ENCODE measurements around the gene GNG14.

Gene GNG14

GRCh38 chr19:12727745-12728433 is 40.1 kb downstream of the GNG14 start:
- no peak overlapping the region for H2BK12ac ChIP-seq (ENCODE audit: low read length in 2 of 2)

GRCh38 chr19:12730064-12730463 is 42.3 kb downstream of the GNG14 start:
- no peak overlapping the region for H3K4me2 ChIP-seq (ENCODE audit: low read length, poor library complexity, severe bottlenecking)
- no peaks in the 10 kb centered on the region for H3K9me3 ChIP-seq (ENCODE audit: control insufficient read depth, low read length)
- WGBS = 94% methylated on average over 3 of the region's 3 CpGs
- H2BK120ac ChIP-seq (ENCODE audit: low read depth, low read length) = no peak overlapping the region
- no peak overlapping the region for H2BK5ac ChIP-seq (ENCODE audit: low read depth, low read length, poor library complexity, severe bottlenecking)
- no peak overlapping the region for H3K27ac ChIP-seq (ENCODE audit: low read length, poor library complexity, severe bottlenecking)
- H3K36me3 ChIP-seq (ENCODE audit: control insufficient read depth in 1 of 2, insufficient read depth in 2 of 2, low read depth in 1 of 2, low read length in 2 of 2) = peaks cover 46 to 50% of the 10 kb centered on the region in 2 experiments
- no peak overlapping the region for H3K9ac ChIP-seq (ENCODE audit: low read length)
- H3K4me1 ChIP-seq (ENCODE audit: control insufficient read depth, insufficient read depth, low read depth, low read length) = peaks cover 15% of the 10 kb centered on the region
- peaks cover 18% of the 10 kb centered on the region for H3K79me1 ChIP-seq (replicated peaks; ENCODE audit: low read length, poor library complexity, severe bottlenecking)
- H2BK15ac ChIP-seq (ENCODE audit: low read depth, poor library complexity, severe bottlenecking) = no peak overlapping the region
- H2AFZ ChIP-seq (ENCODE audit: low read depth, low read length) = no peak overlapping the region
- H3K27me3 ChIP-seq (ENCODE audit: control insufficient read depth in 1 of 2, insufficient read depth in 1 of 2, low read length in 2 of 2) = no peaks in the 10 kb centered on the region
- no peak overlapping the region for H4K8ac ChIP-seq (ENCODE audit: low read length)
- no peak overlapping the region for H2AK5ac ChIP-seq (ENCODE audit: low read length, severe bottlenecking)
- no peak overlapping the region for H3K4ac ChIP-seq (ENCODE audit: low read depth in 1 of 2, low read length in 2 of 2)
- H3K18ac ChIP-seq (ENCODE audit: low read depth in 1 of 2, low read length in 2 of 2) = no peak overlapping the region
- H2BK12ac ChIP-seq (ENCODE audit: low read length in 2 of 2) = no peak overlapping the region
- no peak for DNase-seq
- H3K4me3 ChIP-seq (ENCODE audit: insufficient read depth in 1 of 2, low read depth in 1 of 2, low read length in 2 of 2) = no peak overlapping the region
- H3K23ac ChIP-seq (ENCODE audit: low read length in 2 of 2) = no peak overlapping the region
- H3K14ac ChIP-seq (ENCODE audit: low read length in 2 of 2) = no peak overlapping the region
- H4K91ac ChIP-seq (ENCODE audit: low read length) = no peak overlapping the region

More at GRCh38 chr19:12727745-12728433, 40.1 kb downstream of the GNG14 start:
- no peak overlapping the region for H2AFZ ChIP-seq (ENCODE audit: low read depth, low read length)
- H3K23ac ChIP-seq (ENCODE audit: low read length in 2 of 2) = no peak overlapping the region
- no peak overlapping the region for H4K91ac ChIP-seq (ENCODE audit: low read length)
- WGBS = 98% methylated on average over 8 of the region's 9 CpGs
- DNase-seq = no peak
- H3K18ac ChIP-seq (ENCODE audit: low read depth in 1 of 2, low read length in 2 of 2) = no peak overlapping the region
- H2BK120ac ChIP-seq (ENCODE audit: low read depth, low read length) = no peak overlapping the region
- H3K4ac ChIP-seq (ENCODE audit: low read depth in 1 of 2, low read length in 2 of 2) = no peak overlapping the region
- no peak overlapping the region for H2AK5ac ChIP-seq (ENCODE audit: low read length, severe bottlenecking)
- H3K9me3 ChIP-seq (ENCODE audit: control insufficient read depth, low read length) = no peaks in the 10 kb centered on the region
- no peak overlapping the region for H4K8ac ChIP-seq (ENCODE audit: low read length)
- no peak overlapping the region for H3K4me2 ChIP-seq (ENCODE audit: low read length, poor library complexity, severe bottlenecking)
- no peak overlapping the region for H3K4me3 ChIP-seq (ENCODE audit: insufficient read depth in 1 of 2, low read depth in 1 of 2, low read length in 2 of 2)
- H2BK15ac ChIP-seq (ENCODE audit: low read depth, poor library complexity, severe bottlenecking) = no peak overlapping the region
- no peak overlapping the region for H2BK5ac ChIP-seq (ENCODE audit: low read depth, low read length, poor library complexity, severe bottlenecking)
- peaks cover 15% of the 10 kb centered on the region for H3K4me1 ChIP-seq (ENCODE audit: control insufficient read depth, insufficient read depth, low read depth, low read length)
- H3K9ac ChIP-seq (ENCODE audit: low read length) = no peak overlapping the region
- peaks cover 46 to 50% of the 10 kb centered on the region in 2 experiments for H3K36me3 ChIP-seq (ENCODE audit: control insufficient read depth in 1 of 2, insufficient read depth in 2 of 2, low read depth in 1 of 2, low read length in 2 of 2)
- peaks cover 23% of the 10 kb centered on the region for H3K79me1 ChIP-seq (replicated peaks; ENCODE audit: low read length, poor library complexity, severe bottlenecking)
- no peaks in the 10 kb centered on the region for H3K27me3 ChIP-seq (ENCODE audit: control insufficient read depth in 1 of 2, insufficient read depth in 1 of 2, low read length in 2 of 2)
- no peak overlapping the region for H3K14ac ChIP-seq (ENCODE audit: low read length in 2 of 2)
- no peak overlapping the region for H3K27ac ChIP-seq (ENCODE audit: low read length, poor library complexity, severe bottlenecking)

GRCh38 chr19:12731337-12731736 is 43.5 kb downstream of the GNG14 start:
- no peak overlapping the region for H2AK5ac ChIP-seq (ENCODE audit: low read length, severe bottlenecking)
- no peak overlapping the region for H3K4me2 ChIP-seq (ENCODE audit: low read length, poor library complexity, severe bottlenecking)
- no peak overlapping the region for H2BK120ac ChIP-seq (ENCODE audit: low read depth, low read length)
- no peaks in the 10 kb centered on the region for H3K9me3 ChIP-seq (ENCODE audit: control insufficient read depth, low read length)
- peak overlapping the region; percentile 24 for H4K8ac ChIP-seq (ENCODE audit: low read length)
- H2BK15ac ChIP-seq (ENCODE audit: low read depth, poor library complexity, severe bottlenecking) = no peak overlapping the region
- H3K4ac ChIP-seq (ENCODE audit: low read depth in 1 of 2, low read length in 2 of 2) = no peak overlapping the region
- peaks cover 18% of the 10 kb centered on the region for H3K79me1 ChIP-seq (replicated peaks; ENCODE audit: low read length, poor library complexity, severe bottlenecking)
- H4K91ac ChIP-seq (ENCODE audit: low read length) = no peak overlapping the region
- H3K23ac ChIP-seq (ENCODE audit: low read length in 2 of 2) = no peak overlapping the region
- no peak overlapping the region for H3K9ac ChIP-seq (ENCODE audit: low read length)
- H3K36me3 ChIP-seq (ENCODE audit: control insufficient read depth in 1 of 2, insufficient read depth in 2 of 2, low read depth in 1 of 2, low read length in 2 of 2) = peaks cover 46 to 50% of the 10 kb centered on the region in 2 experiments
- H3K4me1 ChIP-seq (ENCODE audit: control insufficient read depth, insufficient read depth, low read depth, low read length) = peaks cover 15% of the 10 kb centered on the region
- no peaks in the 10 kb centered on the region for H3K27me3 ChIP-seq (ENCODE audit: control insufficient read depth in 1 of 2, insufficient read depth in 1 of 2, low read length in 2 of 2)
- H3K27ac ChIP-seq (ENCODE audit: low read length, poor library complexity, severe bottlenecking) = no peak overlapping the region
- no peak overlapping the region for H3K4me3 ChIP-seq (ENCODE audit: insufficient read depth in 1 of 2, low read depth in 1 of 2, low read length in 2 of 2)
- WGBS = 97% methylated on average over 24 of the region's 24 CpGs
- DNase-seq = no peak
- no peak overlapping the region for H2AFZ ChIP-seq (ENCODE audit: low read depth, low read length)
- no peak overlapping the region for H3K14ac ChIP-seq (ENCODE audit: low read length in 2 of 2)
- no peak overlapping the region for H2BK5ac ChIP-seq (ENCODE audit: low read depth, low read length, poor library complexity, severe bottlenecking)
- peak overlapping the region in 1 of 2 experiments; percentile 15 for H2BK12ac ChIP-seq (ENCODE audit: low read length in 2 of 2)
- H3K18ac ChIP-seq (ENCODE audit: low read depth in 1 of 2, low read length in 2 of 2) = no peak overlapping the region

GRCh38 chr19:12733369-12734214 is 45.8 kb downstream of the GNG14 start:
- Histone ChIP-seq H3K18ac (ENCODE audit: low read depth in 1 of 2, low read length in 2 of 2) (peak overlapping the region; percentile 90 to 99), H3K14ac (ENCODE audit: low read length in 2 of 2) (peak overlapping the region; percentile 18 to 45), H3K23ac (ENCODE audit: low read length in 2 of 2) (peak overlapping the region in 1 of 2 experiments; percentile 24), H4K91ac (ENCODE audit: low read length) (no peak overlapping the region), H3K79me1 (replicated peaks; ENCODE audit: low read length, poor library complexity, severe bottlenecking) (peaks cover 16% of the 10 kb centered on the region), H3K27me3 (ENCODE audit: control insufficient read depth in 1 of 2, insufficient read depth in 1 of 2, low read length in 2 of 2) (no peaks in the 10 kb centered on the region), H3K9me3 (ENCODE audit: control insufficient read depth, low read length) (no peaks in the 10 kb centered on the region), H2BK5ac (ENCODE audit: low read depth, low read length, poor library complexity, severe bottlenecking) (peak overlapping the region; percentile 91), H2BK120ac (ENCODE audit: low read depth, low read length) (peak overlapping the region; percentile 91), H2BK12ac (ENCODE audit: low read length in 2 of 2) (no peak overlapping the region), H3K4me3 (ENCODE audit: insufficient read depth in 1 of 2, low read depth in 1 of 2, low read length in 2 of 2) (peak overlapping the region; percentile 90 to 95), H2BK15ac (ENCODE audit: low read depth, poor library complexity, severe bottlenecking) (no peak overlapping the region), H3K4ac (ENCODE audit: low read depth in 1 of 2, low read length in 2 of 2) (peak overlapping the region; percentile 79 to 98), H2AFZ (ENCODE audit: low read depth, low read length) (no peak overlapping the region), H3K36me3 (ENCODE audit: control insufficient read depth in 1 of 2, insufficient read depth in 2 of 2, low read depth in 1 of 2, low read length in 2 of 2) (peaks cover 33 to 35% of the 10 kb centered on the region in 2 experiments), H3K4me1 (ENCODE audit: control insufficient read depth, insufficient read depth, low read depth, low read length) (peaks cover 24% of the 10 kb centered on the region), H2AK5ac (ENCODE audit: low read length, severe bottlenecking) (peak overlapping the region; percentile 53), H4K8ac (ENCODE audit: low read length) (no peak overlapping the region), H3K9ac (ENCODE audit: low read length) (peak overlapping the region; percentile 93), H3K27ac (ENCODE audit: low read length, poor library complexity, severe bottlenecking) (peak overlapping the region; percentile 53), H3K4me2 (ENCODE audit: low read length, poor library complexity, severe bottlenecking) (peak overlapping the region; percentile 73)
- DNase-seq = peak; percentile 57
- 2% methylated on average over 13 of the region's 15 CpGs for WGBS

Data from mesenchymal stem cell (in vitro differentiated cells and primary cell).